BE2C (cell line): ENCODE measurements around the gene SCAND1. TPM values are rescaled to one million over a fixed set of nuclear protein-coding genes. Genes with fewer than 3 reads are reported as not detected.
"Not testable (repeated sequence)": the region's sequence is repeated elsewhere in the genome, so short reads cannot be mapped to it uniquely, and the experiment has no call there.

Experiments
- DNase-seq: peaks from one replicate; pipeline ENCODE4 v3.0.0-alpha.2; 2020
- H3K27me3 ChIP-seq: fragments of 250-450 bp; sonication (Bioruptor Pico); 2 replicates; pipeline ENCODE4 v1.5.1; 2020; ENCODE audit warnings: mild to moderate bottlenecking
- H3K36me3 ChIP-seq: fragments of 250-450 bp; sonication (Bioruptor Pico); 2 replicates; pipeline ENCODE4 v1.5.1; 2020; ENCODE audit warnings: mild to moderate bottlenecking
- H3K4me1 ChIP-seq: fragments of 250-450 bp; sonication (Bioruptor Pico); 2 replicates; pipeline ENCODE4 v1.5.1; 2020
- H3K4me3 ChIP-seq: 2 replicates; pipeline ENCODE4 v1.5.1; 2011; ENCODE audit warnings: low read depth, low read length
- H3K9me3 ChIP-seq: fragments of 250-450 bp; sonication (Bioruptor Pico); 2 replicates; pipeline ENCODE4 v1.5.1; 2020
- CTCF ChIP-seq: IDR thresholded peaks from 2 replicates; pipeline ENCODE4 v1.5.1; 2012; ENCODE audit warnings: mild to moderate bottlenecking, low read depth, low read length
- polyA plus RNA-seq: library from polyadenylated mRNA; unstranded; fragments of >200 nt; gene quantifications from one replicate; pipeline ENCODE4 v1.2.1, GENCODE V29; 2012; ENCODE audit warnings: low read depth, missing spikeins; ENCODE audit not compliant: insufficient read length, insufficient read depth

SCAND1 gene
- polyA plus RNA-seq, result 379 TPM

DNA sequence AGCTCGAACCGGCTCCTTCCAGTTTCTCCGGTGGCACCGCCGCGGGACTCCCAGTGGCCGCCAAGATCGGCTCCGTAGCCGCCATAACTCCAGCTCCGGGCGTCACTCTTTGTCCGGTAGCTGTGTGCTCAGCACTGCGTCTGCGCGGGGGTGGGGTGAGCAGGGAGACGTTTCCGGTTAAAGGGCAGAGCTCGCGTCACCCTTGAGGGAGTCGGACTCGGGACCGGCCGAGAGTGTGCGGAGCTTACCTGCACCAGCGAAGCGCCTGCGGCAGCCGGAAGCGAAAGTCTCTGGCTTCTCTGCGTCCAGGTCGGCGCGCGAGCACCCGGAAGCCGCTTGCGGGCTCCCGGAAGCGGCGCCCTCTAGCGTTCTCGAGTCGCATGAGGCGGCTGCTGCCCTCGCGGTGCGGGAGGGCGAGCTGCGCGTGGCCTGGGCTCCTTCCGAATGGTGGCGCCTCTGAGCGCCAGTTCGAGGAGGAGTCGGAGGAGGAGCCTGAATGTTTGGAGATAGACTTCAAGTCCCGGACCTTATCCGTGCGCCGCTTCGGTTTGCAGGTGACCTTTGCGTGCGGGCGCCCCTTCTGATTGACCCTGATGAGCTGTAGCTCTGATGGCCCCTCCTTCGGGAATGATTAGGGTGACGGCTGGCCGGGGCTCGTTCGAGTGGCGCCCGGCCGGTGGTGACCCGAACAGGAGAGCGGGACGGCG is at the start of gene SCAND1:
Gene SCAND1 (minus strand): TSS at position 303 of the 707 bp plus-strand sequence. CDS start 218 bp downstream, at position 85.
- no peaks in the 10 kb centered on the region for H3K4me1 ChIP-seq
- H3K27me3 ChIP-seq, result no peaks in the 10 kb centered on the region
- peak within 1 kb of the TSS; percentile 96 for H3K4me3 ChIP-seq
- peaks cover 7% of the 10 kb centered on the region for H3K36me3 ChIP-seq
- peak; percentile 96 for TF ChIP-seq CTCF
- peak; percentile 97 for DNase-seq
- no peaks in the 10 kb centered on the region for H3K9me3 ChIP-seq

DNA sequence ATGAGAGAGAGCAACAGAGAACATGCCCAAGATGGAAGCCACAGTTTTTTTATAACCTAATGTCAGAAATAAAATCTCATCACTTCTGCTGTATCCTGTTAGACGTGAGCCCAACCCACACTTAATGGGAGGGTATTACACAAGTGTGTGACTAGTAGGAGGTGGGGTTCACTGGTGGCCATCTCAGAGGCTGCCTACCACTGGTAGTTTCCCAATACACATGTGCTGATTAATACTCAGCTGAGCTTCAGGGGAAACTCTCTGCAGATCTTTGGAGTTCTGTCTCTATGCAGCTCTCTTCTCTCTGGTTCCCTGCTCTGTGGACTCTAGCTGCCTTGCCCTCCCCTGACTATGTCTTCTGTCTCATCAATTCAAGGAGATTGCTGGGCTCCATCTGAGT is 49.7 kb upstream of the SCAND1 start:
- no peaks in the 10 kb centered on the region for H3K36me3 ChIP-seq
- H3K9me3 ChIP-seq, result peaks cover 5% of the 10 kb centered on the region; the same call in 1 of the 2 replicates
- TF ChIP-seq CTCF, result no peak
- DNase-seq, result no peak
- no peaks in the 10 kb centered on the region for H3K27me3 ChIP-seq
- no peaks in the 10 kb centered on the region for H3K4me1 ChIP-seq
- H3K4me3 ChIP-seq, result no peak overlapping the region

DNA sequence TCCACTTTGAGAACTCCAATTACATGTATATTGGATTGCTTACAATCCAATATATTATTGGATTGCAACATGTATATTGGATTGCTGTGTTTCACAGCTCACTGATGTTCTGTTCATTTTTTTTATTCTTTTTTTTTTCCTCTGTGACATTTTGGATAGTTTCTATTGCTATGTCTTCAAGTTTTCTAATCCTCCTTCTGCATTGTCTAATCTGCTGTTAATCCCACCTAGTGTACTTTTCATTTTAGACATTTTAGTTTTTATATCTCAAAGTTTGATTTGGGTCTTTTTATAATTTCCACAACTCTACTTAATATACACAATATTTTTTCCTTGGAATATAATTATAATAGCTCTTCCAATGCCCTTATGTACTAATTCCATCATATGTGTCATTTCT is 48.6 kb upstream of the SCAND1 start:
- no peak for DNase-seq
- no peaks in the 10 kb centered on the region for H3K4me1 ChIP-seq
- H3K9me3 ChIP-seq, result peaks cover 5% of the 10 kb centered on the region; the same call in 1 of the 2 replicates
- no peaks in the 10 kb centered on the region for H3K36me3 ChIP-seq
- no peak overlapping the region for H3K4me3 ChIP-seq
- TF ChIP-seq CTCF, result no peak
- no peaks in the 10 kb centered on the region for H3K27me3 ChIP-seq

DNA sequence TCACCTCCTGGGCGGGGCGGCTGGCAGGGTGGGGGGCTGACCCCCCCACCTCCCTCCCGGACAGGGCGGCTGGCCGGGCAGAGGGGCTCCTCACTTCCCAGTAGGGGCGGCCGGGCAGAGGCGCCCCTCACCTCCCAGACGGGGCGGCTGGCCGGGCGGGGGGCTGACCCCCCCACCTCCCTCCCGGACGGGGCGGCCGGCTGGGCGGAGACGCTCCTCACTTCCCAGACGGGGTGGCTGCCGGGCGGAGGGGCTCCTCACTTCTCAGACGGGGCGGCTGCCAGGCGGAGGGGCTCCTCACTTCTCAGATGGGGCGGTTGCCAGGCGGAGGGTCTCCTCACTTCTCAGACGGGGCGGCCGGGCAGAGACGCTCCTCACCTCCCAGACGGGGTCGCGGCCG is 47.0 kb upstream of the SCAND1 start:
- H3K9me3 ChIP-seq, H3K36me3 ChIP-seq, H3K27me3 ChIP-seq, H3K4me3 ChIP-seq, H3K4me1 ChIP-seq, DNase-seq: not testable (repeated sequence)

GRCh38 chr20:35996492-35996891 is 42.2 kb upstream of the SCAND1 start:
- H3K27me3 ChIP-seq, H3K4me3 ChIP-seq, H3K9me3 ChIP-seq, H3K4me1 ChIP-seq, H3K36me3 ChIP-seq, DNase-seq: not testable (repeated sequence)

GRCh38 chr20:35994994-35995453 is 40.7 kb upstream of the SCAND1 start:
- H3K36me3 ChIP-seq, result no peaks in the 10 kb centered on the region
- peaks cover 3% of the 10 kb centered on the region for H3K4me1 ChIP-seq
- no peaks in the 10 kb centered on the region for H3K9me3 ChIP-seq
- H3K27me3 ChIP-seq, result no peaks in the 10 kb centered on the region
- peak; percentile 91 for DNase-seq
- peak; percentile 98 for TF ChIP-seq CTCF
- H3K4me3 ChIP-seq, result no peak overlapping the region

- peak; percentile 53 for DNase-seq
- peak; percentile 95 for TF ChIP-seq CTCF
- no peaks in the 10 kb centered on the region for H3K9me3 ChIP-seq
- H3K27me3 ChIP-seq, result no peaks in the 10 kb centered on the region
- peak overlapping the region; percentile 19; the same call in 1 of the 2 replicates for H3K4me3 ChIP-seq
- H3K36me3 ChIP-seq, result no peaks in the 10 kb centered on the region
- H3K4me1 ChIP-seq, result peaks cover 3% of the 10 kb centered on the region
These were observed 38.5 kb upstream of the SCAND1 start for GRCh38 chr20:35992713-35993335.
